ENCODE results near the gene PSMB1. TPM values are rescaled to one million over a fixed set of nuclear protein-coding genes. Genes with fewer than 3 reads are reported as not detected.

Gene PSMB1
- total and polyA plus RNA-seq, 2 experiments from 2014 or later, result 357 to 576 TPM

GRCh38 chr6:170597278-170597677 is 44.2 kb upstream of the PSMB1 start:
- Mint-ChIP-seq H3K4me1 (peaks cover 23% of the 10 kb centered on the region), H3K36me3 (ENCODE audit: low read depth) (peaks cover 15% of the 10 kb centered on the region), H3K4me3 (no peak overlapping the region), H3K27me3 (ENCODE audit: insufficient read depth, low read depth, poor library complexity) (peaks cover 5% of the 10 kb centered on the region), H3K27ac (peak overlapping the region; percentile 31; the same call in 1 of the 2 replicates), H3K9me3 (peaks cover 24% of the 10 kb centered on the region)
- ATAC-seq (no peak), DNase-seq (ENCODE audit: low spot score) (no peak)
- no peaks in the 10 kb centered on the region for H3K79me2 ChIP-seq (replicated peaks; ENCODE audit: insufficient read depth)
- no peaks in the 10 kb centered on the region for H4K20me1 ChIP-seq (replicated peaks; ENCODE audit: insufficient read depth)
- H3K27me3 ChIP-seq (ENCODE audit: insufficient read depth), result no peaks in the 10 kb centered on the region
- H3K36me3 ChIP-seq (ENCODE audit: insufficient read depth), result peaks cover 4% of the 10 kb centered on the region; the same call in 1 of the 2 replicates
- H3K4me1 ChIP-seq (ENCODE audit: insufficient read depth), result peaks cover 15% of the 10 kb centered on the region
- no peak overlapping the region for H3K27ac ChIP-seq (ENCODE audit: low read depth)
- H3K4me2 ChIP-seq, result no peak overlapping the region
- H3K9me2 ChIP-seq (ENCODE audit: insufficient read depth), result no peaks in the 10 kb centered on the region
- no peaks in the 10 kb centered on the region for H3F3A ChIP-seq (replicated peaks; ENCODE audit: low read depth)
- H3K4me3 ChIP-seq, result no peak overlapping the region
- H2AFZ ChIP-seq, result peak overlapping the region; percentile 70; the same call in 1 of the 2 replicates
- TF ChIP-seq, protein P1, sequence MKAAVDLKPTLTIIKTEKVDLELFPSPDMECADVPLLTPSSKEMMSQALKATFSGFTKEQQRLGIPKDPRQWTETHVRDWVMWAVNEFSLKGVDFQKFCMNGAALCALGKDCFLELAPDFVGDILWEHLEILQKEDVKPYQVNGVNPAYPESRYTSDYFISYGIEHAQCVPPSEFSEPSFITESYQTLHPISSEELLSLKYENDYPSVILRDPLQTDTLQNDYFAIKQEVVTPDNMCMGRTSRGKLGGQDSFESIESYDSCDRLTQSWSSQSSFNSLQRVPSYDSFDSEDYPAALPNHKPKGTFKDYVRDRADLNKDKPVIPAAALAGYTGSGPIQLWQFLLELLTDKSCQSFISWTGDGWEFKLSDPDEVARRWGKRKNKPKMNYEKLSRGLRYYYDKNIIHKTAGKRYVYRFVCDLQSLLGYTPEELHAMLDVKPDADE (IDR thresholded peaks at IDR 0.05), result no peak
- no peak for TF ChIP-seq STAT1 (IDR thresholded peaks at IDR 0.05; ENCODE audit: unreplicated experiment)
- no peak for TF ChIP-seq EZH2phosphoT487 (IDR thresholded peaks at IDR 0.05; ENCODE audit: unreplicated experiment)
- TF ChIP-seq ZNF331 (CRISPR knock-in tag; IDR thresholded peaks at IDR 0.05; ENCODE audit: low read depth), result no peak
- no peak for TF ChIP-seq ZNF114 (CRISPR knock-in tag; IDR thresholded peaks at IDR 0.05)
- TF ChIP-seq EZH2 (IDR thresholded peaks at IDR 0.05; ENCODE audit: low read depth, unreplicated experiment), result no peak
- no peak for TF ChIP-seq CTCF (conservative IDR thresholded peaks at IDR 0.05; ENCODE audit: low read depth in 2 of 2)
- no peak for TF ChIP-seq POLR2AphosphoS5 (IDR thresholded peaks at IDR 0.05; ENCODE audit: low read depth)
- TF ChIP-seq JUNB (IDR thresholded peaks at IDR 0.05; ENCODE audit: unreplicated experiment), result no peak
- TF ChIP-seq, protein P2, sequence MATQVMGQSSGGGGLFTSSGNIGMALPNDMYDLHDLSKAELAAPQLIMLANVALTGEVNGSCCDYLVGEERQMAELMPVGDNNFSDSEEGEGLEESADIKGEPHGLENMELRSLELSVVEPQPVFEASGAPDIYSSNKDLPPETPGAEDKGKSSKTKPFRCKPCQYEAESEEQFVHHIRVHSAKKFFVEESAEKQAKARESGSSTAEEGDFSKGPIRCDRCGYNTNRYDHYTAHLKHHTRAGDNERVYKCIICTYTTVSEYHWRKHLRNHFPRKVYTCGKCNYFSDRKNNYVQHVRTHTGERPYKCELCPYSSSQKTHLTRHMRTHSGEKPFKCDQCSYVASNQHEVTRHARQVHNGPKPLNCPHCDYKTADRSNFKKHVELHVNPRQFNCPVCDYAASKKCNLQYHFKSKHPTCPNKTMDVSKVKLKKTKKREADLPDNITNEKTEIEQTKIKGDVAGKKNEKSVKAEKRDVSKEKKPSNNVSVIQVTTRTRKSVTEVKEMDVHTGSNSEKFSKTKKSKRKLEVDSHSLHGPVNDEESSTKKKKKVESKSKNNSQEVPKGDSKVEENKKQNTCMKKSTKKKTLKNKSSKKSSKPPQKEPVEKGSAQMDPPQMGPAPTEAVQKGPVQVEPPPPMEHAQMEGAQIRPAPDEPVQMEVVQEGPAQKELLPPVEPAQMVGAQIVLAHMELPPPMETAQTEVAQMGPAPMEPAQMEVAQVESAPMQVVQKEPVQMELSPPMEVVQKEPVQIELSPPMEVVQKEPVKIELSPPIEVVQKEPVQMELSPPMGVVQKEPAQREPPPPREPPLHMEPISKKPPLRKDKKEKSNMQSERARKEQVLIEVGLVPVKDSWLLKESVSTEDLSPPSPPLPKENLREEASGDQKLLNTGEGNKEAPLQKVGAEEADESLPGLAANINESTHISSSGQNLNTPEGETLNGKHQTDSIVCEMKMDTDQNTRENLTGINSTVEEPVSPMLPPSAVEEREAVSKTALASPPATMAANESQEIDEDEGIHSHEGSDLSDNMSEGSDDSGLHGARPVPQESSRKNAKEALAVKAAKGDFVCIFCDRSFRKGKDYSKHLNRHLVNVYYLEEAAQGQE (IDR thresholded peaks at IDR 0.05; ENCODE audit: unreplicated experiment), result no peak
